NCI-H2227 treated with DMSO at 0.1 percent for 48 hours (cell line): ENCODE results near the gene OR2T34.
"Not testable (repeated sequence)": the region's sequence is repeated elsewhere in the genome, so short reads cannot be mapped to it uniquely, and the experiment has no call there.

Experiments used
- DNase-seq: peaks from one replicate; lab custom pipeline; 2025; lab: John Stamatoyannopoulos, UW

The OR2T34 gene, protein sequence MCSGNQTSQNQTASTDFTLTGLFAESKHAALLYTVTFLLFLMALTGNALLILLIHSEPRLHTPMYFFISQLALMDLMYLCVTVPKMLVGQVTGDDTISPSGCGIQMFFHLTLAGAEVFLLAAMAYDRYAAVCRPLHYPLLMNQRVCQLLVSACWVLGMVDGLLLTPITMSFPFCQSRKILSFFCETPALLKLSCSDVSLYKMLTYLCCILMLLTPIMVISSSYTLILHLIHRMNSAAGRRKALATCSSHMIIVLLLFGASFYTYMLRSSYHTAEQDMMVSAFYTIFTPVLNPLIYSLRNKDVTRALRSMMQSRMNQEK

DNA sequence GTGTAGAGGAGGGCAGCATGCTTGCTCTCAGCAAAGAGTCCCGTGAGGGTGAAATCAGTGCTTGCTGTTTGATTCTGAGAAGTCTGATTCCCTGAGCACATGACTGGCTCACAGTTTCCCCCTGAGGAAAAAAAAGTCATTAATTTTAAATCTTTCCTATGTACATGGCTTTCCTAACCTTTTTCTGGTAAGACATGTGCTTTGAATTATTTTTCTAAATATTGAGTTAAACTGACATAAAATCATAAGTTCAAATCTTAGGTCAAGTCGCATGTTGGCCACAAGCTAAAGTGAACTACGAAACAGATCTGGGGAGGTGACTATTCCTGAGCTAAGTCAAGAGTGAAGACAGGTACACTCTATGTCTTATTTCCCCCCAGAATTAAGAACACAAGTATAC is at the start of gene OR2T34:
TSS of gene OR2T34 (minus strand) at position 101 of the 400 bp plus-strand sequence. CDS start at position 101, 0 bp downstream.
- not testable (repeated sequence) for DNase-seq

DNA sequence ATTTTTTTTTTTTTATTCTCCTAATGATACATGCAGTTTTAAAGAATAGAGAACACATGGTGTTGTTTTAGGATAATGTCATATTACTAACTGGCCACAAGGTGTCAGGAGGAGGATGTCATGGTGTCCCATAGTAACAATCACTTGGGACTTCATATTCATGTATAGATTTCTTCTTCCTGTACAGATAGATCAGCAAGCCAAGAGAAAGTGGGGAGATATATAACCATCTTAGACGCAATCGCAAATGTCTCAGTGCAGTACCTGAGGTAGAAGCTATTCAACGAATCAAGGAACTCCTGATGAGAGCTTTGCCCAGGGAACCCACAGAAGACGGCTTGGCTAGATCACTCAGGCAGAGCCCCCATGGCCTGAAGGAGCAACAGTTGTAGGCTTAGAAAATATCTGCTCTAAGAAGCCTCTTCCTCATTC is 48.0 kb upstream of the OR2T34 start:
- peak; percentile 16 for DNase-seq

DNA sequence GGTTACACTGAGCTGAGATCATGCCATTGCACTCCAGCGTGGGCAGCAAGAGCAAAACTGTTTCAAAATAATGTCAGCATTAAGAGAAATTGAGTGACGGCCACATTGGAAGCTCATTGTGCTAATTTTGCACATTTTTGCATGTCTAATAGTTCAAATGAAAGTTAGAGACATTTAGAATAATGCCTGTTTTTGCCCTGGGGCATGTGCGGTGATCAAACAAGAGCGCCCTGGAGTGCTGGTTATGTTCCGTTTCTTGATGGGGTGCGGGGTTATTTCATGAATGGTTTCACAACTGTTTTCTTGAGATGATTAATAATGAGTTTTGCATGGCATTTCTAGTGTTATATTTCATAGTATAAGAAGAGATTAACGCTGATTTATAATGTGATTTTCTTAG is 47.2 kb upstream of the OR2T34 start:
- no peak for DNase-seq

DNA sequence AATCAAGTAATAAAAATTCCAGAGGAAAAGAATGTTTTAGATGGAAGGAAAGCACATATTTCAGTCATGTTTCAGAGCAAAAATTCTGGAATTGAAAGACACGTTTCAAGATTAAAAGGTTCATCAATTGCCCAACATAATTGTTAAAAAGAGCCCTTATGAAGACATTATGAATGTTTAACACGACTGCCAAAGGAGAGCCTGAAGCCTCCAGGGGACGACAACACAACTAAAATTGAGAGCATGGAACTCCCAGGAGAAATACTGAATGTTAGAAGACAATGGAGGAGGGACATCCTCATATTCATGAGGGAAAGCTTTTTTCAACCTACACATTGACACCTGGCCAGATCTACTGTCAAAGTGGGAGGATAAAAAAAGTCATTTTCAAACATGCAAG is 44.3 kb upstream of the OR2T34 start:
- DNase-seq = no peak

DNA sequence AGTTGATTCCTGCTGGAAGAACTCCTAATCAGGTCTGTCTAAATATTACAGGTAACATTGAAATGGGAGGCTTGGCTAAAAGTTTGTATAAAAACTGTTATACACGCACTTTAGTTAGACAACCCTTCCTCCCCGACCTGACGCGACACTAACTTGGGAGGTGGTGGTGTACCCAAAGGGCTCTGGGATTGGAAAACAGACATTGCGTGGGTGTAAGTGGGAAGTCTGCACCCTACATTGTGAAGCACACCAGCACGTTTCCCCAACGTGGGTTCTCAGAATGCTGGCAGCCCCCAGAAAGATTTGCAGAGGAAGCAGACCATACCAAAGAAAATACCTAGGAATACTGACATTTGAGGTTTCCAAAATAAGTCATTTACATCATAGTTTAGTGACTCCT is 43.6 kb upstream of the OR2T34 start:
- DNase-seq = no peak

DNA sequence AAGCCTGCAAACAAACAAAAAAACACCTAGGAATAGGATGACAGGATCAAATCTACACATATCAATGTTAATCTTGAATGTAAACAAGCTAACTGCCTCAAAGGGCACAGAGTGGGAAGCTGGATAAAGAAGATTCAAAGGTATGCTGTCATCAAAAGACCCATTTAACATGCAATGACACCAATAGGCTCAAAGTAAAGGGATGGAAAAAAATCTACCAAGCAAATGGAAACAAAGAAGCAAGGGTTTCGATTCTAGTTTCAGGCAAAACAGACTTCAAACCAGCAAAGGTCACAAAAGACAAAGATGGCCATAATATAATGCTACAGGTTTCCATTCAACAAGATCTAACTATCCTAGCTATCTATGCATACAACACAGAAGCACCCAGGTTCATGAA is 39.2 kb upstream of the OR2T34 start:
- DNase-seq = no peak

DNA sequence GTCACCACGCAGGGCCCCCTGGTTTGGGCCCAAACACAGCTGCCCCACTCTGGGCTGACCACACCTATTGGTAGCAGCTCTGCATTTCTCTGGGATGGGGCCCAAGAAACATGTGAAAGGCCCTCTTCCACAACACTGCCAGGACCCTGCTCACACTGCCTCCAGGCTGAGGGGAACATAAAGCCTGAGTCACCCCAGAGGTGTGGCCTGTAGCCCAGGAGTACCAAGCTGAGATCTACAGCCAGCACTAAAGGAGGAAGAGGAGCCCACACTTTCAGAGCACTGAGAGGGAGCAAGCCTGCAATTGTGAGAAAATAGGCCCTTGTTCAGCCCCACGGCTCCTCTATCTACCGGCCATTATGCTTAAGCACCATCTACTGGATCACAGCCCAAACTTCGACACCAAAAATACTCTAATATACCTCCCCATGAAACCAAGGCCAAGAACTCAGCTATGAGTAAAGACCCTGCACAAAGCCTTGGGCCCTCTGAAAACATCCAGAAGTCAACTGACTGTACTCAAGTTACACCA is 37.4 kb upstream of the OR2T34 start:
- no peak for DNase-seq

DNA sequence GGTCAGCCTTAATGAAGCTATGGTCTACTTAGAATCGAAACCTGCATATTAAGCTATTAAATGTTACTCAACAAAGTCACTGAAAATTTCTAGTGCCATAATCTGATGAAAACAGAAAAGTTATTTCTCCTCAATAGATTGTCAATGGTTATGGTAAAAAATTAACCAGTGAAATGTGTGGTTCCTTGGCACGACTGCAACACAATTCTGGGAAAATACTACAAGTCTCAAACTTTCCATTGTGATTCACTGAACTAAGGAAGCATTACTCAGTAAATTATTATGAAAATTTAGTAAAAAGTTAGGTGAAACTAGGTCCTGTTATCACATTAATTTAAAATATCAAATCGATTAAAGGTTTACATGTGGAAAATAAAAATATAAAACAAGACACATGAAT is 35.7 kb upstream of the OR2T34 start:
- no peak for DNase-seq

DNA sequence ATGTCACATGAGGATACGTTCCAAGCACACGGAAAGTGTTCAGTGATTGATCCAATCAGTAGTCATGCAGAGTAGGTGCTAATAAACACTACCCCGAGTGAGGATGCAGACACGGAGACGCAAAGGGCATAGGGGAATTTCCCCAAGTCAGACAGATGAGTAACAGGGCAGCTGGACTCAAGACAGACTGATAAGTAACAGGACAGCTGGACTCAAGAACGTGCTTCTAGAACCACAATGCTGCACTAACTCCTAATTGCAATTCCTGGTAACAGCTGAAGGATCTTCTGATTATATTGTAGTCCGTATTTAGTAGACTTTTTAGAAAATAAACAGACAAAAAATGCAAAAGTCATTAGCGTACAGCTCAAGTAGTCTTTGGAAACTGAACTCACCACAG is 24.8 kb upstream of the OR2T34 start:
- no peak for DNase-seq

DNA sequence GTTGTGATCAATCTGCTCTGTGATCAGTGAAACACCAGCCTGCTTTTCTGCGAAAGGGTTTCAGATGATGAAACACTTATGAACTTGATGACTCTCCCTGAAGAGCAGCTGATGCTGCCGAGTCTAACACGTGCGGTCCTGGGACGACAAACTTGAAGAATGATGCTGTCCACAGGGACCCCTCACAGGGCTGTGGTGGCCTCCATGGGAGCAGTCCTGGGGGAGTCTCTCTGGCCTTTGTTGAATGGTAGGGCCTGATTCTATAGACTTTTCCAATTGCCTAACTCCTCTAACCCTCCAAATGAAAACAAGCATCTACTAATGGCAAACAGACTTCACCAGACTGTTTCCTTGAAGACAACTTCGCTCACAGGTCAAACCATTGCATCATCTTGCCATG is 23.0 kb upstream of the OR2T34 start, which contains the start of gene OR2T10:
TSS of gene OR2T10 (minus strand) at position 112 of the 400 bp plus-strand sequence. CDS start 3,932 bp downstream, outside the sequence.
- DNase-seq = no peak

DNA sequence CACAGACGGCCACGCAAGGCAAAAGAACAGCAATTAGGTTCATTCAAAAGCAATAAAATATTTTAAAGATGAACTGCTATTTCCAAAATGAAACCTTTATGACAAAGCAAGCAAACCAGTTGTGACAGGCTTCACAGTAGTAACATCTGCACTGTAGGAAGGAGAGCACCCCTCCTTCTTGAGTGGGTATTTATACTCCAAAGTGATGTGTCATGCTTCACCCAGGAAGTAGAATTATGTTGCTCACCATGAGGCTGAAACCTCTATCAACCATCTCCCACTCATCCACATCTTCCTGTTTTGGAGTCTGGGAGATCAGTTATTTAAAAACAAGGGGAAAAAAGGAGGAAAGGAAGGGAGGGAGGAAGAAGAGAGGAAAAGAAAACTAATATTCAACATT is 22.1 kb upstream of the OR2T34 start:
- no peak for DNase-seq

DNA sequence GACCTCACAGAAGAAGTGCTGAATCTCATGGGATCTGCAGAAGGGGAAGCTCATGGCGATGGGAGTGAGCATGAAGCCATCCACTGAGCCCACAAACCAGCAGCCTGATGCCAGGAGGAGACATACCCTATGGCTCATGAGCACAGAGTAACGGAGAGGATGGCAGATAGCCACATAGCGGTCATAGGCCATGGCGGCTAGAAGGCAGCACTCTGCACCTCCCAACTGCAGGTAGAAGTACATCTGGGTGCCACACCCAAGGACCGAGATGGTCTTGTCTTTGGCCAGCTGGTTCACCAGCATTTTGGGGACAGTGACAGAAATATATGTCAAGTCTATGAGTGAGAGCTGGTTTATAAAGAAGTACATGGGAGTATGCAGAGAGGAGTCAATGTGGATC is 18.7 kb upstream of the OR2T34 start:
- DNase-seq = no peak

DNA sequence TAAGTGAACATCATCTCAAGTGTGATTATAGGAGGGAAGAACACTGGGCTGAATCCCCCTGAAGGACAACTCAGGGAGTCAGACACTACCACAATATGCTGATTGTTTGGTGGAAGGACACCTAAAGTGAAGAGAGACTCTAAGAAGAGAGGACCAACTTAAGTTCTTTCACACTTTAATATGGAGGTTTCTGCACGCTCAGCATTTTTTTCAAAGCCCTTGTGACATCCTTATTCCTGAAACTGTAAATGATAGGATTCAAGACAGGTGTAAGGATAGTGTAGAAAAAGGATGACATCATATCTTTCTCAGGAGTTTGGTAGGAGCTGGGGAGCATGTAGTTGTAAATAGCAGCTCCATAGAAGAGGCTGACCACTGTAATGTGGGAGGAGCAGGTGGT is 18.1 kb upstream of the OR2T34 start:
- DNase-seq = no peak

DNA sequence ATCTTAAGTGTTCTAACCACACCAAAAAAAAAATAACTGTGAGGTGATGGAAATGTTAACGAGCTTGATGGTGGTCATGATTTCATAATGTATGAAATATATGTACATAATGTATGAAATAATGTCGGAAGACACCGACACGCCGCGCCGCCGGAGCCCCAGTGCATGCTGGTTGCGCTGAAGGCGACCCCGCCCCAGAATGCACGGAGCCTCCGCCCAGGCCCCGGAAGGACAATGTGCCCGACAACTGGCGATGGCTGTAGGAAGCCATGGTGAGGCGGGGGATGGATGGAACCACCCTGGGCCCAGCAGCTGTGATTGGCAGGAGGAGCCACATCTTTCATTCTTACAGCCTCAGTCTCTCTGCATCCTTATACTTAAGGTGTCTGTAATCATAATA is 15.5 kb upstream of the OR2T34 start:
- no peak for DNase-seq

DNA sequence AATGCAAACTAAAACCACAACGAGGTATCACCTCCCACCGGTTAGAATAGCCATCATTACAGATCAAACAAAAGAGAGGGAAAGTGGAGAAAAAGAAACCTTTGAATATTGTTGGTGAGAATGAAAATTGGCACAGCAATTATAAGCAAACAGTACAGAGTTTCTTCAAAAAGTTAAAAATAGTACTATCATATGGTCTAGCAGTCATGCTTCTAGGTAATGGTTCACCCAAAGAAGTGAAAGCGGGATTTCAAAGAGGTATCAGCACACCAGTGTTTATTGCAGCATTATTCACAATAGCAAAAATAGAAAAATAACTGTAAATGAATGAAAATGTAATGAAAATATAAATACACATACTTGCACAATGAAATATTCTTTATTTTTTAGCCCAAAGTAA is 14.8 kb upstream of the OR2T34 start:
- no peak for DNase-seq

DNA sequence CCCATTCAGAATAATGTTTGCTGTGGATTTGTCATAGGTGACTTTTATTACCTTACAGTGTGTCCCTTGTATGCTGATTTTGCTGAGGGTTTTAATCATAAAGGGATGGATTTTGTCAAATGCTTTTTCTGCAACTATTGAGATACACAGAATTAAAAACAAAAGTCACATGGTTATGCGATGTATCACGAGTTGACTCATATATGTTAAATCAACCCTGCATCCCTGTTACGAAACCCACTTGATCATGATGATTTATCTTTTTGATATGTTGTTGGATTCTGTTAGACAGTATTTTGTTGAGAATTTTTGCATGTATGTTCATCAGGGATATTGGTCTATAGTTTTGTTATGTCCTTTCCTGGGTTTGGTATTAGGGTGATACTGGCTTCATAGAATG is 10.7 kb upstream of the OR2T34 start:
- no peak for DNase-seq

DNA sequence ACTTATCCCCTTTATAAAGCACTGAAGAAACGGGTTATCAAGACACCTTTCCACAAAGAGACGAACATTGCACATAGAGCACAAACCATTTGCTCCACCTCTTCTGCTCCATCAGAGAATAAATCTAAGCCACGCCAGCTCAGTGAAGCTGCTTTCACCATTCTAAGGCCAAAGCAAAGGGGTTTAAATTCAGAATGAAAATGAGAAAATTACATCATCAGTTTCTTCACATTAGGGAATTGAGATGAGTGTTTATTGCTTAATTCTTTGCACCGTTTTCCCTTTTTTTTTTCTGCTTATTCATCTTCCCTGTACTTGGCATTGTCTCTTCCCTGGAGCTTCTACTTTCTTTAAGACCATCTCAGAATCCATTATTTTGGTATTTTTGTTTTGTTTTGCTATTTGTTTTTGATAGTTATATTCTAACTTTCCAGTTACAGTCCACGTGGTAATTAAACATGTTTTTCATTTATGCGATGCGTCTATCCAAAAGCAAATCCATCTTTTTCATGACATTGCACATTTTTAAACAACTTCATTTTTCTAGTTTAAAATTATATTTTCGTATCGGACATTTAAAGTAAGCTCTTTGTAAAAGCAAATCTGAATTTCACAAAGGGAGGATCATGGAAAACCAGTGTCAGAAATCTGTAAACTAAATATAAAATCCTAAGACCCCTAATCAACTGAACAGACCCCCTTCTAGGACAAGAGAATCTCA is 1.9 kb upstream of the OR2T34 start:
- DNase-seq = no peak

DNA sequence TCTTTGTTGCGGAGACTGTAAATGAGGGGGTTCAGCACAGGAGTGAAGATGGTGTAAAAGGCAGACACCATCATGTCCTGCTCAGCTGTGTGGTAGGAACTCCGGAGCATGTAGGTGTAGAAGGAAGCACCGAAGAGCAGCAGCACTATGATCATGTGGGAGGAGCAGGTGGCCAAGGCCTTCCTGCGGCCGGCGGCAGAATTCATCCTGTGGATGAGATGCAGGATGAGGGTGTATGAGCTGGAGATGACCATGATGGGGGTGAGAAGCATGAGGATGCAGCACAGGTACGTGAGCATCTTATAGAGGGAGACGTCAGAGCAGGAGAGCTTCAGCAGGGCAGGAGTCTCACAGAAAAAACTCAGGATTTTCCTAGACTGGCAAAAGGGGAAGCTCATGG is 701 bp downstream of the OR2T34 start:
- not testable (repeated sequence) for DNase-seq

DNA sequence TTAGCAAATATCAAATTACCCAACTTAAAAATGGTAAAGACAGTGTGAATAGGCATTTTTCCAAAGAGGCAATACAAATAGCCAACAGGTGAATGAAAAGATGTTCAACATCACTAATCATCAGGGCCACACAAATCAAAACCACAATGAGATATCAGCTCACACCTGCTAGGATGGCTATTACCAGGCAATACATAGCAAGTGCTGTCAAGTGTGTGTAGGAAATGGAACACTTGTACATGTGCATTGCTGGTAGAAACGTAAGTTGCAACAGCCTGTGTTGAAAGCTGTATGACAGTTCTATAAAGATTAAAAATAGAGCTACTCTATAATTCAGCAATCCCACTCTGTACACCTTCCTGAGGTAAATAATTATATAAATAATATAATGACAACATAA is 2.5 kb downstream of the OR2T34 start:
- not testable (repeated sequence) for DNase-seq

DNA sequence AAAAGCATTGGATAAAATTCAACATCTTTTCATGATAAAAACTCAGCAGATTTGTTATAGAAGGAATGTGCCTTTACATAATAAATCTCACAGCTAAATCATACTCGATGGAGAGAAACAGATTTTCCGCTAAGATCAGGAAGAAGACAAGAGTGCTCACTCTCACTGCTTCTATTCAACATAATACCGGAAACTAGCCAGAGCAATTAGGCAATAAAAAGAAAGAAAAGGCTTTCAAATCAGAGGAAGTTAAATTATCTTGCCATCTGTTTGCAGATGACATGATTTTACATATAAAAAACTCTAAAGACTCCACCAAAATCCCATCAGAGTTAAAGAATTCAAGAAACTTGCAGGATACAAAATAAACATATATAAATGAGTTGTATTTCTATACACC is 3.7 kb downstream of the OR2T34 start:
- DNase-seq = not testable (repeated sequence)

DNA sequence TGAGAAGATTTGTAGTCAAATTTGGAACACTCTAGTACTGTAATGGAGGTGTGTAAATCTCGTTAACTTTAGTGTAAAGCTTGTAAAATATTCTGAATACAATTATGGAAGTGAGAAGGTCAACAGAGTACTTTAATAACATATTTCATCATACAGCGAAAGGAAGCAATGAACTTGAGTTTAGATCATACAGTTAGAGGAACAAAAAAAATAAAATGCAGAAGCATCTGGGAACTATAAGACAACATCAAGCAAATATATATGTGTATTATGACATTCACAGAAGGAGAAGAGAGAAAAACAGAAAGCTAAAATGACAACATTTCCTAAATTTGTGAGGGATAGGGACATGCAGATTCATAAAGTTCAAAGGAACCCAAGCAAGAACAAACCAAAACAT is 5.5 kb downstream of the OR2T34 start:
- DNase-seq = not testable (repeated sequence)

DNA sequence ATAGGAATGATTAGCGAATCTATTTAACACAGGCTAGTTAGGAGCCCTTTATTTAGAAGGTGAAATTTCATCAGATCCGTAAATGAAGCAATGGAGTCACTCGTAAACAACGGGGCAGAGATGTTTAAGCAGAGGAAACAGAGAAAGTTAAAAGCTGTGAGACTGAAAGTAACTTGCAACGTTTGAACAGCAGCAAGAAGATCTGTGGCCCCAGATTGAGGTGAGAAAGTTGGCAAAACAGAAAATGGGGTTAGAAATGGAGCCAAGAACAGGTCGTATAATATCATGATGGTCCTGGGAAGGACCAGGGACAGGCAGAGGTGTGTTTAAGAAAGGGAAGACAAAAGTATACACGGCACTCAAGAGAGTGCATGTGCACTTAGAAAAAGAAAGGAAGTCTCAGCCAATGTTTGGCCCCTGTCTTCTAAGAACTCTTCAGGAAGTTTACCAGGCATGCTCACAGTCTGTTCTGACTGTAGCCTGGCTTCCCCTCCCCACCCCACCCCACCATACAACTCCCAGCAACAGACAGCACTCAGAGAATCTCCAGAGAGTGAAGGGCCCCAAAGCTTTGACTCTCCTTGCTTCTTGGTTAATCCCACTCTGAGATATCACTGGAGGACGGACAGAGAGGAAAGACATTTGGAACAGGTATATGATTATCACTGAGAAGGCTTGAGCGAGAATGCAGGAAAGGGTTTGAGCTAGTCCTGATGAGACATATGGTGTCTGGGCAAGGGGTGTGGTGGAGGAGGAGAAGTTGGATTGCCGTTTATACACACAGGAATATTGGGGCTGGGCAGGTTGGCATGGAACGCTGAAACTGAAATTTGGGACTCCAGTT is 8.8 kb downstream of the OR2T34 start:
- not testable (repeated sequence) for DNase-seq
